Nucleus accumbens (tissue), 56 donors: Measurements from ENCODE around the gene MYPOP.
"Not testable (repeated sequence)": the region's sequence is repeated elsewhere in the genome, so short reads cannot be mapped to it uniquely, and the experiment has no call there.

Source experiments
- DNase-seq, 56 donors: peaks; one replicate each; lab custom pipeline; 2025; lab: John Stamatoyannopoulos, UW

Gene MYPOP

GRCh38 chr19:45884682-45885555, 17.5 kb downstream of the MYPOP start:
- peak in 1 of 56 donors; percentile 18 for DNase-seq

- no peak for DNase-seq
These were observed 18.3 kb downstream of the MYPOP start for GRCh38 chr19:45883881-45884681.

- peak in 1 of 56 donors; percentile 24 for DNase-seq
These were observed 18.9 kb downstream of the MYPOP start for GRCh38 chr19:45883586-45883880.

GRCh38 chr19:45882652-45883585, 19.5 kb downstream of the MYPOP start:
- peak in 36 of 56 donors; percentile 3 to 71 (median 31) for DNase-seq

GRCh38 chr19:45881909-45882528, 20.4 kb downstream of the MYPOP start:
- no peak for DNase-seq

- no peak for DNase-seq
These were observed 21.1 kb downstream of the MYPOP start for GRCh38 chr19:45881082-45881908.

GRCh38 chr19:45879971-45880370, 22.4 kb downstream of the MYPOP start:
- DNase-seq, result no peak

GRCh38 chr19:45879055-45879454, 23.4 kb downstream of the MYPOP start:
- no peak for DNase-seq

- DNase-seq, result no peak
These were observed 24.2 kb downstream of the MYPOP start for GRCh38 chr19:45878043-45878794.

GRCh38 chr19:45876411-45877197, 25.8 kb downstream of the MYPOP start:
- no peak for DNase-seq

- no peak for DNase-seq
These were observed 26.3 kb downstream of the MYPOP start for GRCh38 chr19:45876161-45876410.

- DNase-seq, result no peak
These were observed 27.8 kb downstream of the MYPOP start for GRCh38 chr19:45874620-45874966.

- DNase-seq, result no peak
These were observed 29.1 kb downstream of the MYPOP start for GRCh38 chr19:45873219-45873772.

- DNase-seq, result no peak
These were observed 30.1 kb downstream of the MYPOP start for GRCh38 chr19:45872095-45872919.

GRCh38 chr19:45870798-45871197, 31.6 kb downstream of the MYPOP start:
- no peak for DNase-seq

- not testable (repeated sequence) for DNase-seq
These were observed 35.2 kb downstream of the MYPOP start for GRCh38 chr19:45867241-45867640.
